ENCODE measurements around the gene MARCHF11.

GRCh38 chr5:16065831-16066230, 113.8 kb downstream of the MARCHF11 start:
- TF ChIP-seq, protein P1, sequence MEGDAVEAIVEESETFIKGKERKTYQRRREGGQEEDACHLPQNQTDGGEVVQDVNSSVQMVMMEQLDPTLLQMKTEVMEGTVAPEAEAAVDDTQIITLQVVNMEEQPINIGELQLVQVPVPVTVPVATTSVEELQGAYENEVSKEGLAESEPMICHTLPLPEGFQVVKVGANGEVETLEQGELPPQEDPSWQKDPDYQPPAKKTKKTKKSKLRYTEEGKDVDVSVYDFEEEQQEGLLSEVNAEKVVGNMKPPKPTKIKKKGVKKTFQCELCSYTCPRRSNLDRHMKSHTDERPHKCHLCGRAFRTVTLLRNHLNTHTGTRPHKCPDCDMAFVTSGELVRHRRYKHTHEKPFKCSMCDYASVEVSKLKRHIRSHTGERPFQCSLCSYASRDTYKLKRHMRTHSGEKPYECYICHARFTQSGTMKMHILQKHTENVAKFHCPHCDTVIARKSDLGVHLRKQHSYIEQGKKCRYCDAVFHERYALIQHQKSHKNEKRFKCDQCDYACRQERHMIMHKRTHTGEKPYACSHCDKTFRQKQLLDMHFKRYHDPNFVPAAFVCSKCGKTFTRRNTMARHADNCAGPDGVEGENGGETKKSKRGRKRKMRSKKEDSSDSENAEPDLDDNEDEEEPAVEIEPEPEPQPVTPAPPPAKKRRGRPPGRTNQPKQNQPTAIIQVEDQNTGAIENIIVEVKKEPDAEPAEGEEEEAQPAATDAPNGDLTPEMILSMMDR (IDR thresholded peaks at IDR 0.05): no peak
- no peak for TF ChIP-seq EZH2 (IDR thresholded peaks at IDR 0.05; ENCODE audit: borderline replicate concordance, insufficient read depth, low read depth, low read length, poor library complexity, severe bottlenecking)
